GM19035 (cell line): ENCODE data around the gene NOL11.
"Not testable (repeated sequence)": the region's sequence is repeated elsewhere in the genome, so short reads cannot be mapped to it uniquely, and the experiment has no call there.

Experiments used
- ATAC-seq: cut with Tn5 transposase; IDR thresholded peaks from one replicate; pipeline ENCODE4 v1.9.1; 2021; ENCODE audit not compliant: unreplicated experiment

NOL11 gene

DNA sequence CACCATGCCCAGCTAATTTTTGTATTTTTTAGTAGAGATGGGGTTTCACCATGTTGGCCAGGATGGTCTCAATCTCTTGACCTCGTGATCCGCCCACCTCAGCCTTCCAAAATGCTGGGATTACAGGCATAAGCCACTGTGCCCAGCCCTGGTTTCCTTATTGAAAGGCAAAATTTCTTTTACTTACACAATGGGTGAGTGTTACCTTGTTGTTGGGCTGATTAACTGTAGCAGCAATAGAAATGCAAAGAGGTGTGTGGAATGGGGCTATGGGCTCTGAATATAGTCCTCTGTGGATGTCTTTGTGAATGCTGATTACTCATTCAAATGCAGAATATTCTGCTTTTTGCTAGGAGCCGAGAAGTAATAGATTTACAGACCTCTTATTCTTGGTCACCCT, 34.4 kb downstream of the NOL11 start:
- ATAC-seq: not testable (repeated sequence)

DNA sequence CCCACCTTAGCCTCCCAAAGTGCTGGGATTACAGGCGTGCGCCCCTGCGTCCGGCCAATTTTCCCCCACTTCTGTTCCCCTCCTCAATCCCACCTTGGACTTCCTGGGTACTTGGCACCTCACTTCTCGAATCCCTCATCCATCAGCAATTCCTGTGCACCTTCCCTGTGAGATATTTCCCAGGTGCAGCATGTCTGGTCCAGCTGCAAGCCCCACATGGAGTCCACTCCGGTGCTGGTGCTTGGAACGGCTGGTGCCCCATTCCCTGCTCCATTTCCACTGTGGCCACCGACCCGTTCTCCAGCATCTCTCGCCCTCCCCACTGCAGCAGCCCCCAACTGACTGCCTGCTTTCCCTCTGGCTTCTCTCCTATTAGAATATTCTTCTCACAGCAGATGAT, 35.3 kb downstream of the NOL11 start:
- ATAC-seq: no peak

DNA sequence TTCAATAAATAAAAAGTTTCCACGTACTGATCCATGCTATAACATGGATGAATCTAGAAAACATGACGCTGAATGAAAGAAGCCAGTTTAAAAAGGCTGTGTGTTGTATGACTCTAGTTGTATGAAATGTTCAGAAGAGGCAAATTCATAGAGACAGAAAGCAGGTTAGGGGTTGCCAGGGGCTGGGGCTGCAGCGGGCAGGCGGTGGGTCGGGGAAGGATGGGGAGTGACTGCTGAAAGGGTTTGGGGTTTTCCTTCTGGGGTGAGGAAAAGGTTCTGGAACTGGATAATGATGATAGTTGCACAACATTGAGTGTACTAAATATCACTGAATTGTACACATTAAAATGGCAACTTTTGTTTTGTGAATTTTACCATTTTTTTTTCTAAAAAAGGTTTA, 36.3 kb downstream of the NOL11 start:
- no peak for ATAC-seq

DNA sequence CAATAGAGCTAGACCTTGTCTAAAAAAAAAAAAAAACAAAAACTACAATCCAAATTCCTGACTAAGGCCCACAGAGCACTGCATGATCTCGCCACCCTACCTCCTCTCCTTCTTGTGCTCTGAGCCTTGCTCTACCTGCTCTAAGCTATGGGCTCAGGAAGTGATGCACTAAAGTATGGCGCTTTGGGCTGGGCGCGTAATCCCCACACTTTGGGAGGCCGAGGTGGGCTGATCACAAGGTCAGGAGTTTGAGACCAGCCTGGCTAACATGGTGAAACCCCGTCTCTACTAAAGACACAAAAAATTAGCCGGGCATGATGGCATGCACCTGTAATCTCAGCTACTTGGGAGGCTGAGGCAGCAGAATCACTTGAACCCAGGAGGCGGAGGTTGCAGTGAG, 37.0 kb downstream of the NOL11 start:
- not testable (repeated sequence) for ATAC-seq

DNA sequence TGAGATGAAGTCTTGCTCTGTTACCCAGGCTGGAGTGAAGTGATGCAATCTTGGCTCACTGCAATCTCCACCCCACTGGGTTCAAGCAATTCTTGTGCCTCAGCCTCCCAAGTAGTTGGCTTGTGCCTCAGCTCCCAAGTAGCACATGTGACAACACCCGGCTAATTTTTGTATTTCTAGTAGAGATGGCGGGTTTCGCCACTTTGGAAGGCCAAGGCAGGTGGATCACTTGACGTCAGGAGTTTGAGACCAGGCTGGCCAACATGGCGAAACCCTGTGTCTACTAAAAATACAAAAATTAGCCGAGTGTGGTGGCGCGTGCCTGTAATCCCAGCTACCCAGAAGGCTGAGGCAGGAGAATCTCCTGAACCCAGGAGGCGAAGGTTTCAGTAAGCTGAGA, 39.0 kb downstream of the NOL11 start:
- ATAC-seq: not testable (repeated sequence)

DNA sequence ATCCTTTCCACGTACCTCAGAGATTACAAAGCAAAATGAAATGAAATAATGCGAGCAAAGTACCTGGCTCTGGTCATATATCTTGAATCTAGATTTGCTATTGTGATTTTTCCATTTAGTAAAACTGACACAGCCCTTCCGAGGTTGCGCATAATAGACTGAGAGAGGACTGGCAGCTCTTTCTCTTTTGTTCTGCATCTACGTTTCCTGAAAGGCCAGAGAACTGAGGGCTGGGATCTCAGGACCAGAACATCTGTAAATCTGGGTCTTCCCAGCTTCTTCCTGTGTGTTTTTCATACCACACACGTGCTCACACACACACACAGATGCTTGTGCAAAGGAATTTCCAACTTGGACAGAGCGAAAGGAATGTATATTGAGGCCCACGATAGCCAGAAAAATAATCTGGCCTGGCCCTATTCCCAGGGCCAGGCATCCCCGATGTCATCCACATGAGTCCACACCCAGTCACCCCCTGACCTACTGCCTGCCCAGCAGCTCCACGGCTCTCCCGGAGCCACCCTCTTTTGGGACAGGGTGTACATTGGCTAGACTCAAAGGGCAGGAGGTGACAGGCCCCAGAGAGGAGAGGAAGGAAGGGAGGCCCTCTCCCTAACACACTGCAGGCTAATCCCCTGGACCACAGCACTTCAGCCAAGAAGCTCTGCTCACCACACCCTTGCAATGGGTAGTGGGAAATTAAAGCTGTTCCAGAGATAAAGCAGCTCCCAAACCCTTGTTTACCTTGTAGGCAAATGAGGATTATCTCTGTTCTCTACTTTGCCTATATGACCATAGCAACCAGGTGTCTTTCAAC, 41.8 kb downstream of the NOL11 start:
- ATAC-seq: no peak

DNA sequence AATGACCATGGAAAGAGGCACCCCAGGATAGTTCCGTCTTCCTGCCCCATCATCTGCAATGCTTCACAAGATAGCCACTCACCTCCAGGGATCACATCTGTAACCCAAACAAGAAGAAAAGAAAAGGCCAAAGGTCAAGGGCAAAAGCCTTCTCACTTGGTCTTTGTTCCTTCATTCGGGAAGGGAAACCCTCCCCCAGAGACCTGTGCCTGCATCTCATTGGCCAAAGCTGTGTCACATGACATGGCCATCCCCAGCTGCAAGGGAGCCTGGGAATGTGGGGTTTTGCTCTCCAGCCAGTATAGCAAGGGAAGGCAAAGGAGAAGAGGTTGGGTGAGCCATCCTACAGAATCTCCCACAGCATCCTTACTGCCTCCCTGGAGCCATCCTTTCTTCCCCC, 47.9 kb downstream of the NOL11 start:
- ATAC-seq: no peak

DNA sequence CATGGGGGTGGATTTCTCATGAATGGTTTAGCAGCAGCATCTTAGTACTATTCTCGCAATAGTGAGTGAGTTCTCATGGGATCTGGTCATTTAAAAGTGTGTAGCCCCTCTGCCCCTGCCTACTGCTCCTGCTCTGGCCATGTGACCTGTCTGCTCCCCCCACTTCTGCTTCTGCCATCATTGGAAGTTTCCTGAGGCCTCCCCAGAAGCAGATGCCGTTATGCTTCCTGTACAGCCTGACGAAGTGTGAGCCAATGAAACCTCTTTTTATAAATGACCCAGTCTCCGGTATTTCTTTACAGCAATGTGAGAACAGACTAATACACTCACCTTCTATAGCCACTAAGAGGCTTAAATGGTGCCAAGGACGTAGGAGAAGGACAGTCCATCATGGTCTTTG, 51.5 kb downstream of the NOL11 start:
- ATAC-seq: no peak

DNA sequence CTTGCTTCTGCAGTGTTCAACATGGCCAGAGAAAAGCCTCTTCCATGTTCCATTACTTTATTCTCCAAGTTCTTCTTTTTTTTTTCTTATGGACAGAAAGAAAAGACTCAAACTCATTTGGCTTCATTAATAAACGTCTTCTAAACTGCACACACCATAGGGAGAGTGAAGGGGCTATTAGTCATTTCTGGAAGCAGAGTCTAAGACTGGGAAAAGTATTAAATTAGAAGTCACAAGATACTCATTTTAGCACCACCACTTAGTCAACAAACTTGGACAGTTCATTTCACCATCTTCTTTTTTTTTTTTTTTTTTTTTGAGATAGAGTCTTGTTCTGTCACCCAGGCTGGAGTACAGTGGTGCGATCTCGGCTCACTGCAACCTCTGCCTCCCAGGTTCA, 52.8 kb downstream of the NOL11 start:
- ATAC-seq: no peak

DNA sequence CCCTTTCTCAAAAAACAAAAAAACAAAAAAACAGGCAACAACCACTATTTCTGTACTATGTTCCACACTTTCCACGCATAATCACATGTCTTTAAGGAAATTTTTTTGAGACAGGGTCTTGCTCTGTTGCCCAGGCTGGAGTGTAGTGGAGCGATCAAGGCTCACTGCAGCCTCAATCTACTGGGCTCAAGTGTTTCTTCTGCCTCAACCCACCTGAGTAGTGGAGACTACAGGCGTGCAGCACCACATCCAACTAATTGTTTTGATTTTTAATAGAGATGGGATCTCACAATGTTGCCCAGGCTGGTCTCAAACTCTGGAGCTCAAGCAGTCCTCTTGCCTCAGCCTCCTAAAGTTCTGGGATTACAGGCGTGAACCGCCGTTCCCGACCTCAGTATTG, 54.9 kb downstream of the NOL11 start:
- no peak for ATAC-seq

DNA sequence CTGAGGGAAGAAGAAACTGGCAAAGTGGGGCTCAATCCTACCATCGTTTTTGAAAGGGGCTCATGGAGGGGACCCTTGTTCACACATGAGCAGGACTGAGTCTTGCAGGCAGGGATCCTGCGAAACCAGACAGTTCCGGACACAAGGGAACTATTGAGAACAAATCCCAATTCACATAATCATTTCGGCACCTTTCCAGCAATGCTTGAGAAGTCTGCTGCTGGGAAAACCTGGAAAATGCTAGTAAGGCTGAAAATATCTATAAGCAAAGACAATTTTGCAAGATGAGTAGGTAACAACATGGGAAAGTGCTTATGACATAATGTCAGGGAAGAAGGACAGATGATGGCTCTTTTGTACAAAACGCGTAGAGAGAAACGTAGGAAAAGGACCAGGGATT, 55.5 kb downstream of the NOL11 start:
- ATAC-seq: no peak

DNA sequence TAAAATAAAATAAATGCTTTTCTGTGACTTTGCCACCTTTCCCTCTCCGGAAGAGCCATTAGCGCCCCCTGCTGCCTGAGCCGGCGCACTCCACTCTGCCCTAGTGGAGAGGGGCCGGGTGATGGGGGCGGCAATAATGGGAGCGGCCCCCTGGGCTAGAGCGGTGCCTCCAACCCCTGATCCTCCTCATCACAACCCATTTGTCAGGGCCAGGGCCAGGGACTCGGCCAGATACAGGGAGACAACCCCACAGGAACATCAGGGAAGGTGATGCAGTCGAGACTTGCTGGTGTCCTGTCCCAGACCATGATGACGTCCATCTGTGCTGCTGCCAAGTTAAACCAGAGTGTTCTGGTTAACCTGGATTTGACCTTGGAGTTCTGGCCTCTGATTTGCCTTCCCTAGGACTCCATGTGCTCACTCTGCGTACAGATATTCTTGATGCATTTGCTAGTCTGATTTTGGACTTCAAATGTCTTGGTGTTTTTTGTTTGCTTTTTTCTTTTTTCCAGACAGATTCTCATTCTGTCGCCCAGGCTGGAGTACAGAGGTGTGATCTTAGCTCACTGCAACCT, 61.4 kb downstream of the NOL11 start:
- no peak for ATAC-seq

DNA sequence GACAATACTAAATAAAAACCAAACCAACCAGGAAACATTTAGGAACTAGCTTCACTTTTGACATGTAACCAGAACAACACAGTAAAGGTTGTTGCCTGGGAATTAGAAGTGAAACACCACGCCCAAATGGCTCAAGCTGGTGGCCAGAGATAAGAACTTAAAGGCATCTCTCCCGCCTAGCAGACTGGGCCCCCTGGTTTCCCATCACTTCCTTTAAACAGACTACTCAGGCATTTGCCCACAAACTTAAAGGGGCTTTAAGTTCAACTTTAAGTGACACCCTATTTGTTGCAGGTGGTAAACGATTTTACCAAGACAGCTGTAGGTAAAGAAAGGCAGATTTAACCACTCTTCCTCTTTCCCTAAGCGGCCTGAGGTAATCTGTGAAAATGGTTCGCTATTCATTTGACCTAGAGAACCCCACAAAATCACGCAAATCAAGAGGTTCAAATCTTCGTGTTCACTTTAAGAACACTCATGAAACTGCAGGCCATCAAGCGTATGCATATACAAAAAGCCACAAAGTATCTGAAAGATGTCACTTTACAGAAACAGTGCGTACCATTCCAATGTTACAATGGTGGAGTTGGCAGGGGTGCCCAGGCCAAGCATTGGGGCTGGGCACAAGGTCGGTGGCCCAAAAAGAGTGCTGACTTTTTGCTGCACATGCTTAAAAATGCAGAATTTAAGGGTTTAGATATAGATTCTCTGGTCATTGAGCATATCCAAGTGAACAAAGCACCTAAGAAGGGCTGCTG, 66.8 kb downstream of the NOL11 start:
- ATAC-seq: no peak

DNA sequence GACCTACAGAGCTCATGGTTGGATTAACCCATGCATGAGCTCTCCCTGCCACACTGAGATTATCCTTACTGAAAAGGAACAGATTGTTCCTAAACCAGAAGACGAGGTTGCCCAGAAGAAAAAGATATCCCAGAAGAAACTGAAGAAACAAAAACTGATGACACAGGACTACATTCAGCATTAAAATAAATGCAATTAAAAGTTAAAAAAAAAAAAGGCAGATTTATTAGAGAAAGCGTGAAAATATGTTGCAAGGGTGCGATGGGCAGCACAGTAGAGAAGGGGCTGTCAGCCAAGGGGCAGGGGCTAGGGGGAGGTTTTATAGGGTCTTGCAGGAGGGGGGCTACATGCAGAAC, 67.4 kb downstream of the NOL11 start:
- no peak for ATAC-seq

DNA sequence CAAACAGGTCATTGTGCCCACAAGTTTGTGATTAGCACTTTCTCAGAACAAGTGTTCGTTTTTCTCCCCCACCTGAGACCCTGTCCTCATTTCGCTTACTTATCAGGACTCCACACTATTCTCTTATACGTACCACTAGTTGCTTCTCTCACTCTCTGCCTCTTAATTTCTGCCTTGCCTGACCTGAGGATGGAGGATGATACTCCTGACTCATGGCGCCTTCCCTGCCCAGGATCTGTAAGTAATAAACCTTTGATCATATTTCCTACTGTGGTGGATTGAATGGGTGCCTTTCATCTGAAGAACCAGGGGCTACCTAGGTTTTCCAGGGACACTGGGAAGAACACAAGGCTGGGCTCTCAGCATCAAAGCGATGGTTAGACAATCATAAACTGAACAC, 67.8 kb downstream of the NOL11 start:
- no peak for ATAC-seq
